Measurements from ENCODE around the gene POTEF. TPM values are rescaled to one million over a fixed set of nuclear protein-coding genes. Genes with fewer than 3 reads are reported as not detected.
"Not testable (repeated sequence)": the region's sequence is repeated elsewhere in the genome, so short reads cannot be mapped to it uniquely, and the experiment has no call there.

POTEF gene
- total and polyA plus RNA-seq, 7 experiments from 2014 or later = 0.06 TPM; not detected in 6

DNA sequence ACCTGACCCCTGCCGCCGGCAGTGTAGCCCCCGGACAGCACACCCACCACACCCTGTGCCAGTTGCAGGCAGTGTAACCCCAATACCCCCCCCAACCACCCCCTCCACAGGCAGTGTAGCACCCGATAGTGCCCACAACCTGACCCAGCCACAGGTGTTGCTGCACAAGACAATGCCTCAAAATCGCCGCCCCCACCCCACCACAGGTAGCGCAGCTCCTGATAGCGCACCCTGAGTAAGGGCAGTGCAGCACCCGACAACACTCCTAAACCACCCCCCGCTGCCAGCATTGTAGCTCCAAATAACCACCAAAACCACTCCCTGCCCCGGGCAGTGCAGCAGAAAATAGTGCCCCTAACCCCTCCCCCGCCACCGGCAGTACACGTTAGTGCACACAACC, 558 bp downstream of the POTEF start:
- H3K4me3 Mint-ChIP-seq; H3K36me3 Mint-ChIP-seq; H3K27me3 ChIP-seq (ENCODE audit: control insufficient read depth in 2 of 2, insufficient read depth in 2 of 2, low read length in 2 of 2); intact Hi-C loops (cut with micrococcal nuclease); DNase-seq; H3K9me3 Mint-ChIP-seq; CTCF ChIA-PET; H3K9me3 ChIP-seq (ENCODE audit: control insufficient read depth in 2 of 3, low read length in 3 of 3); H3K36me3 ChIP-seq (ENCODE audit: control insufficient read depth in 2 of 3, insufficient read depth in 3 of 3, low read length in 3 of 3); H3K27me3 Mint-ChIP-seq; H3K4me1 ChIP-seq (ENCODE audit: control insufficient read depth in 2 of 2, insufficient read depth in 2 of 2, low read length in 2 of 2); H3K4me3 ChIP-seq (ENCODE audit: low read length); H3K4me1 Mint-ChIP-seq; H3K27ac Mint-ChIP-seq; POLR2A ChIA-PET; H3K27ac ChIP-seq (ENCODE audit: low read depth, low read length): not testable (repeated sequence)
- peak; percentile 12 for ATAC-seq

DNA sequence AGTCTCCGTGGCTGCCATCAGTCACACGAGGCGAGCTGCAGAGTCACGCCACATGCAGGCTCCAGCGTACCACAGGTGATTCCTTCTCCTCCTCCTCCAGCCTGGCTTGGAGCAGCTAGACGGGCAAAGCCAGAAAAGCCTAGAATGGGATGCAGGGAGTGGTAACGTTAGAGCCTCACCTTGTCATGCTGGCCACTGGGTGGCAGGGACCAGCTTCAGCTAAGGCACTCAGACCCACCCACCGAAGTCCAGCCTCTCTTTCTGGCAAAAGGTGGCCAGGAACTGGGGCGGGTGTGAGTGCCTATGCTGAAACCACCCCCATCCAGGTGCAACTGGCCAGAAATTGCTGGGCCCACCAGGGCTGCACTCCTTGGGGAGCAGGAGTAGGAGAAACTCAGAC, 1.3 kb downstream of the POTEF start:
- H3K4me1 Mint-ChIP-seq; H3K9me3 Mint-ChIP-seq; H3K27ac Mint-ChIP-seq; intact Hi-C loops (cut with micrococcal nuclease); DNase-seq; H3K36me3 ChIP-seq (ENCODE audit: control insufficient read depth in 2 of 3, insufficient read depth in 3 of 3, low read length in 3 of 3); H3K4me1 ChIP-seq (ENCODE audit: control insufficient read depth in 2 of 2, insufficient read depth in 2 of 2, low read length in 2 of 2); H3K27ac ChIP-seq (ENCODE audit: low read depth, low read length); H3K27me3 Mint-ChIP-seq; H3K4me3 ChIP-seq (ENCODE audit: low read length); H3K4me3 Mint-ChIP-seq; H3K27me3 ChIP-seq (ENCODE audit: control insufficient read depth in 2 of 2, insufficient read depth in 2 of 2, low read length in 2 of 2); POLR2A ChIA-PET; H3K36me3 Mint-ChIP-seq; CTCF ChIA-PET; ATAC-seq; H3K9me3 ChIP-seq (ENCODE audit: control insufficient read depth in 2 of 3, low read length in 3 of 3): not testable (repeated sequence)

DNA sequence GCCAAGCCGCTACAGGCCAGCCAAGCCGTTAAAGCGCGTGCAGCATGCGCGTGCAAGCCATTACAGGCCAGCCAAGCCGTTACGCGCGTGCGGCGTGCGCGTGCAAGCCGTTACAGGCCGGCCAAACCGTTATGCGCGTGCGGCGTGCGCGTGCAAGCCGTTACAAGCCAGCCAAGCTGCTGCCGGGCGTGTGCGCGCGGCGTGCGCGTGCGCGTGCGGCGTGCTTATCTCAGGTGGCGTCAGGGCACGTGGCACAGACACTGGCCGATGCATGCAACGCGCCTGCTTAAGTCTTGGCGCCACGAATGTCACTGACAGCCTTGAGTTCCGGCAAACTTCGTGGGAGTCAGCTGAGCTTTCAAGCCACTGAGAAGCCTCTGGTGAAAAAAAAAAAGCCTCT, 8.1 kb downstream of the POTEF start:
- H3K4me3 Mint-ChIP-seq; H3K9me3 Mint-ChIP-seq; H3K36me3 ChIP-seq (ENCODE audit: control insufficient read depth in 2 of 3, insufficient read depth in 3 of 3, low read length in 3 of 3); H3K9me3 ChIP-seq (ENCODE audit: control insufficient read depth in 2 of 3, low read length in 3 of 3); intact Hi-C loops (cut with micrococcal nuclease); POLR2A ChIA-PET; H3K27me3 ChIP-seq (ENCODE audit: control insufficient read depth in 2 of 2, insufficient read depth in 2 of 2, low read length in 2 of 2); H3K27me3 Mint-ChIP-seq; H3K36me3 Mint-ChIP-seq; H3K27ac ChIP-seq (ENCODE audit: low read depth, low read length); H3K4me3 ChIP-seq (ENCODE audit: low read length); CTCF ChIA-PET; DNase-seq; H3K4me1 ChIP-seq (ENCODE audit: control insufficient read depth in 2 of 2, insufficient read depth in 2 of 2, low read length in 2 of 2); H3K27ac Mint-ChIP-seq; H3K4me1 Mint-ChIP-seq; ATAC-seq: not testable (repeated sequence)

DNA sequence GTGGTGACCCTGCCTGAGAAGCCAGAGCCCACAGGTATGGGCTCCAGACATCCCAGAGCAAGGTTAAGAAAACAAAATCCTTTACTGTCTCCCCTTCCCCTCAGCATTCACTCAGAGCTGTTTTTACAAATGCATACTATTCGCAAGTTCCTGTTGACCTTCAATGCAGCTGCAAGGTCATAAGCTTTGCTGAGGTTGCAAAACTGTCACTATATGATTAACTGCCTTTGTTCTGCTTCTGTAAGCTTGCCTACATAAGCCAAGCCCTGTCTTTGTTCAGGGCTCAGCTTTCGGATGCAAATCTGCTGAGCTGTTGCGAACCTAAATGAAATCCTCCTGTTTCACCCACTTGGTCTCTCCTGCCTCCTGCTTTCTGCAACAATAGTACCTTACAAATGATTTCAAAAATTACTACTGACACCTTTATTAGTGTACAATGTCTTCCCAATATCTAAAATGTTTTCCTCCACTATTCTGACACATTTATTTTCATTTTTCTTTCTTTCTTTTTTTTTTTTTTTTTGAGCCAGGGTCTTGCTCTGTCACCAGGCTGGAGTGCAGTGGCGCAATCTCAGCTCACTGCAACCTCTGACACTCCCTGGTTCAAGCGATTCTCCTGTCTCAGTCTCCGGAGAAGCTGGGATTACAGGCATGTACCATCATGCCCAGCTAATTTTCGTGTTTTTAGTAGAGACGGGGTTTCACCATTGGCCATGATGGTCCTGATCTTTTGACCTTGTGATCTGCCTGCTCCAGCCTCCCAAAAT, 26.2 kb downstream of the POTEF start:
- H3K27ac Mint-ChIP-seq; intact Hi-C loops (cut with micrococcal nuclease); H3K4me3 ChIP-seq (ENCODE audit: low read length); DNase-seq; H3K4me3 Mint-ChIP-seq; H3K27me3 Mint-ChIP-seq; POLR2A ChIA-PET; H3K4me1 Mint-ChIP-seq; H3K36me3 ChIP-seq (ENCODE audit: control insufficient read depth in 2 of 3, insufficient read depth in 3 of 3, low read length in 3 of 3); CTCF ChIA-PET; H3K9me3 Mint-ChIP-seq; H3K27ac ChIP-seq (ENCODE audit: low read depth, low read length); H3K27me3 ChIP-seq (ENCODE audit: control insufficient read depth in 2 of 2, insufficient read depth in 2 of 2, low read length in 2 of 2); H3K9me3 ChIP-seq (ENCODE audit: control insufficient read depth in 2 of 3, low read length in 3 of 3); H3K4me1 ChIP-seq (ENCODE audit: control insufficient read depth in 2 of 2, insufficient read depth in 2 of 2, low read length in 2 of 2); ATAC-seq; H3K36me3 Mint-ChIP-seq: not testable (repeated sequence)

DNA sequence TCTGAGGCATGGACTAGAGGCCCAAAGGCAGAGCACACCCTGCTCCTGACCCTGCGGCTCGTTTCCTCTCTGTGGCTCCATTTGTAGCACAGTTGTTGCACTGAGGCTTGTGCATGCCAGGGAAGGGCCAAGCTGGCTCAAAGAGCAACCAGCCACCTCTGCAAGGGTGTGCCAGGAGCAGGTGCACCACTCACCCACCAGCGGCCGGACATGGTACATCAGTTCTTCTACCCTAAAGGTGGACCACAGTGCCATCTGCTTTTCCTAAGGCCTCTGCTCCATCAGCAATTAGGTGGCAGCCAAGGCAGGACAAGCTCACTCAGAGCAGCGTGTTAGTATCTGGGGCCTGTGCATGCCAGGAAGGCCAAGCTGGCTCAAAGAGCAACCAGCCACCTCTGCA, 66.4 kb downstream of the POTEF start:
- POLR2A ChIA-PET; intact Hi-C loops (cut with micrococcal nuclease): not testable (repeated sequence)

DNA sequence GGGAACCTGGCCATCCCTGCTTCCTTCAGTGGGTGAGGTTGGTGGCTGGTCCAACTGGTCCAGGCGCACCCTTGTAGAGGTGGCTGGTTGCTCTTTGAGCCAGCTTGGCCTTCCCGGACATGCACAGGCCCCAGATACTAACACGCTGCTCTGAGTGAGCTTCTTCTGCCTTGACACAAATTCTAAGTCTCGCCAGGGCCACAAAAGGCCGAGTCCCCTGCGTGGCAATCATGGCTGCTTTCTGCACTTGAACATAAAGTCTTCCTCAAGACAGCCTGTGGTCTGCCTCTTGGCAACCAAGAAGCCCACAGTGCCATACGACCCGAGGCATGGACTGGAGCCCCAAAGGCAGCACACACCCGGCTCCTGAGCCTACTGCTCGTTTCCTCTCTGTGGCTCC, 69.0 kb downstream of the POTEF start:
- POLR2A ChIA-PET; H3K4me1 Mint-ChIP-seq; H3K4me3 Mint-ChIP-seq; H3K4me1 ChIP-seq (ENCODE audit: control insufficient read depth in 2 of 2, insufficient read depth in 2 of 2, low read length in 2 of 2); H3K9me3 Mint-ChIP-seq; H3K36me3 Mint-ChIP-seq; H3K27ac Mint-ChIP-seq; H3K9me3 ChIP-seq (ENCODE audit: control insufficient read depth in 2 of 3, low read length in 3 of 3); ATAC-seq; H3K27me3 Mint-ChIP-seq; H3K27ac ChIP-seq (ENCODE audit: low read depth, low read length); H3K36me3 ChIP-seq (ENCODE audit: control insufficient read depth in 2 of 3, insufficient read depth in 3 of 3, low read length in 3 of 3); DNase-seq; H3K27me3 ChIP-seq (ENCODE audit: control insufficient read depth in 2 of 2, insufficient read depth in 2 of 2, low read length in 2 of 2); CTCF ChIA-PET; intact Hi-C loops (cut with micrococcal nuclease); H3K4me3 ChIP-seq (ENCODE audit: low read length): not testable (repeated sequence)

More for the DNA sequence above, 66.4 kb downstream of the POTEF start:
- ATAC-seq; H3K4me1 ChIP-seq (ENCODE audit: control insufficient read depth in 2 of 2, insufficient read depth in 2 of 2, low read length in 2 of 2); H3K27me3 ChIP-seq (ENCODE audit: control insufficient read depth in 2 of 2, insufficient read depth in 2 of 2, low read length in 2 of 2); H3K27ac Mint-ChIP-seq; H3K4me1 Mint-ChIP-seq; H3K36me3 ChIP-seq (ENCODE audit: control insufficient read depth in 2 of 3, insufficient read depth in 3 of 3, low read length in 3 of 3); H3K27ac ChIP-seq (ENCODE audit: low read depth, low read length); H3K9me3 ChIP-seq (ENCODE audit: control insufficient read depth in 2 of 3, low read length in 3 of 3); H3K27me3 Mint-ChIP-seq; H3K4me3 Mint-ChIP-seq; H3K36me3 Mint-ChIP-seq; DNase-seq; H3K9me3 Mint-ChIP-seq; H3K4me3 ChIP-seq (ENCODE audit: low read length); CTCF ChIA-PET: not testable (repeated sequence)

DNA sequence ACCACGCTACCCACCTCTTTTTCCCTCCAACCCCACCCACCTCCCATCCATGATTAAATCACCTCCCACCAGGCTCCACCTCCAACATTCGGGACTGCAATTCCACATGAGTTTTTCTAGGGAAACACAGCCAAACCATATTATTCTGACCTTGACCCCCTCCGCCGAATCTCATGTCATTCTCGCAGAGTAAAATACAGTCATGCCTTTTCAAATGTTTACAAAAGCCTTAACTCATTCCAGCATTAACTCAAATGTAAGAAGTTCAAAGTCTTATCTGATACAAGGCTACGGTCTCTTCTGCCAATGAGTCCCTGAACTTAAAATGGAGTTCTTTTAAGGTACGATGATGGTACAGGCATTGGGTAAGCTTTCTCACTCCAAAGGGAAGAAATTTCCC, 72.7 kb downstream of the POTEF start:
- ATAC-seq; H3K27ac ChIP-seq (ENCODE audit: low read depth, low read length); H3K9me3 ChIP-seq (ENCODE audit: control insufficient read depth in 2 of 3, low read length in 3 of 3); H3K36me3 ChIP-seq (ENCODE audit: control insufficient read depth in 2 of 3, insufficient read depth in 3 of 3, low read length in 3 of 3); H3K9me3 Mint-ChIP-seq; CTCF ChIA-PET; H3K4me3 Mint-ChIP-seq; H3K27me3 ChIP-seq (ENCODE audit: control insufficient read depth in 2 of 2, insufficient read depth in 2 of 2, low read length in 2 of 2); H3K4me1 Mint-ChIP-seq; POLR2A ChIA-PET; intact Hi-C loops (cut with micrococcal nuclease); H3K27me3 Mint-ChIP-seq; H3K4me1 ChIP-seq (ENCODE audit: control insufficient read depth in 2 of 2, insufficient read depth in 2 of 2, low read length in 2 of 2); H3K27ac Mint-ChIP-seq; DNase-seq; H3K4me3 ChIP-seq (ENCODE audit: low read length); H3K36me3 Mint-ChIP-seq: not testable (repeated sequence)

All from naive thymus-derived CD4-positive, alpha-beta T cell (primary cell).